Measurements from ENCODE around the gene ARHGAP20.

GRCh38 chr11:110538154-110538553 lies 174.1 kb downstream of the ARHGAP20 start:
- TF ChIP-seq, protein P1, sequence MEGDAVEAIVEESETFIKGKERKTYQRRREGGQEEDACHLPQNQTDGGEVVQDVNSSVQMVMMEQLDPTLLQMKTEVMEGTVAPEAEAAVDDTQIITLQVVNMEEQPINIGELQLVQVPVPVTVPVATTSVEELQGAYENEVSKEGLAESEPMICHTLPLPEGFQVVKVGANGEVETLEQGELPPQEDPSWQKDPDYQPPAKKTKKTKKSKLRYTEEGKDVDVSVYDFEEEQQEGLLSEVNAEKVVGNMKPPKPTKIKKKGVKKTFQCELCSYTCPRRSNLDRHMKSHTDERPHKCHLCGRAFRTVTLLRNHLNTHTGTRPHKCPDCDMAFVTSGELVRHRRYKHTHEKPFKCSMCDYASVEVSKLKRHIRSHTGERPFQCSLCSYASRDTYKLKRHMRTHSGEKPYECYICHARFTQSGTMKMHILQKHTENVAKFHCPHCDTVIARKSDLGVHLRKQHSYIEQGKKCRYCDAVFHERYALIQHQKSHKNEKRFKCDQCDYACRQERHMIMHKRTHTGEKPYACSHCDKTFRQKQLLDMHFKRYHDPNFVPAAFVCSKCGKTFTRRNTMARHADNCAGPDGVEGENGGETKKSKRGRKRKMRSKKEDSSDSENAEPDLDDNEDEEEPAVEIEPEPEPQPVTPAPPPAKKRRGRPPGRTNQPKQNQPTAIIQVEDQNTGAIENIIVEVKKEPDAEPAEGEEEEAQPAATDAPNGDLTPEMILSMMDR (IDR thresholded peaks at IDR 0.05) = no peak
- no peak for TF ChIP-seq POLR2A (IDR thresholded peaks at IDR 0.05)

Data from ovary (tissue), 3 donors.